HCT116 (cell line): ENCODE data around the gene CYP2A13.
"Not testable (repeated sequence)": the region's sequence is repeated elsewhere in the genome, so short reads cannot be mapped to it uniquely, and the experiment has no call there.

Experiments
- CEBPB ChIP-seq: IDR thresholded peaks from 2 replicates; pipeline ENCODE4 v1.6.1; 2012; ENCODE audit warnings: low read depth
- CTCF ChIP-seq, 3 experiments: fragments of 200-600 bp in 1 of 3; sonication (generic) in 1 of 3; IDR thresholded peaks in 2 of 3; conservative IDR thresholded peaks in 1 of 3; 2 replicates each; pipeline ENCODE4 v1.5.1; 2012 to 2017; ENCODE audit warnings: low read depth in 2 of 3, low read length in 2 of 3, antibody characterized with exemption in 1 of 3, borderline replicate concordance in 1 of 3, control low read depth in 1 of 3, mild to moderate bottlenecking in 1 of 3, mixed read lengths in 1 of 3, mixed run types in 1 of 3, moderate library complexity in 1 of 3; ENCODE audit not compliant: insufficient read depth in 1 of 3
- EZH2 ChIP-seq: fragments of 200-600 bp; sonication (generic); IDR thresholded peaks from 2 replicates; pipeline ENCODE4 v1.6.1; 2017; ENCODE audit warnings: antibody characterized with exemption, mixed run types
- EZH2phosphoT487 ChIP-seq: fragments of 200-600 bp; IDR thresholded peaks from 2 replicates; pipeline ENCODE4 v1.6.1; 2018; ENCODE audit warnings: antibody characterized with exemption, borderline replicate concordance
- FOSL1 ChIP-seq: IDR thresholded peaks from 2 replicates; pipeline ENCODE4 v1.6.1; 2012; ENCODE audit warnings: low read depth
- MAX ChIP-seq: IDR thresholded peaks from 2 replicates; pipeline ENCODE4 v1.6.1; 2012
- POLR2A ChIP-seq: IDR thresholded peaks from 2 replicates; pipeline ENCODE4 v1.7.0; 2011; ENCODE audit warnings: borderline replicate concordance; ENCODE audit not compliant: insufficient read depth, insufficient read length; ENCODE audit errors: extremely low read depth
- RAD21 ChIP-seq: IDR thresholded peaks from 2 replicates; pipeline ENCODE4 v1.6.1; 2012; ENCODE audit warnings: low read depth, mild to moderate bottlenecking
- SP1 ChIP-seq: IDR thresholded peaks from 2 replicates; pipeline ENCODE4 v1.6.1; 2012; ENCODE audit warnings: low read depth
- SRF ChIP-seq: IDR thresholded peaks from 2 replicates; pipeline ENCODE4 v1.6.1; 2012; ENCODE audit warnings: low read depth
- YY1 ChIP-seq: IDR thresholded peaks from 2 replicates; pipeline ENCODE4 v1.6.1; 2011; ENCODE audit warnings: low read length, low read depth, moderate library complexity, mild to moderate bottlenecking; ENCODE audit not compliant: insufficient replicate concordance; ENCODE audit errors: extremely low read depth
- ZBTB33 ChIP-seq: IDR thresholded peaks from 2 replicates; pipeline ENCODE4 v1.6.1; 2011; ENCODE audit warnings: mild to moderate bottlenecking, low read length, moderate library complexity; ENCODE audit not compliant: insufficient replicate concordance; ENCODE audit errors: extremely low read depth

GRCh38 chr19:41120929-41121911 is 33.0 kb downstream of the CYP2A13 start:
- TF ChIP-seq FOSL1; CTCF (IDR thresholded peaks at IDR 0.05 in 2 of 3, conservative IDR thresholded peaks at IDR 0.05 in 1 of 3; ENCODE audit: borderline replicate concordance in 1 of 3, insufficient read depth in 1 of 3, low read depth in 2 of 3, low read length in 2 of 3); EZH2; ZBTB33; MAX; RAD21; POLR2A; SRF; SP1; CEBPB; YY1; EZH2phosphoT487: not testable (repeated sequence)
